ENCODE measurements around the gene SYT6.
"Not testable (repeated sequence)": the region's sequence is repeated elsewhere in the genome, so short reads cannot be mapped to it uniquely, and the experiment has no call there.

Gene SYT6

DNA sequence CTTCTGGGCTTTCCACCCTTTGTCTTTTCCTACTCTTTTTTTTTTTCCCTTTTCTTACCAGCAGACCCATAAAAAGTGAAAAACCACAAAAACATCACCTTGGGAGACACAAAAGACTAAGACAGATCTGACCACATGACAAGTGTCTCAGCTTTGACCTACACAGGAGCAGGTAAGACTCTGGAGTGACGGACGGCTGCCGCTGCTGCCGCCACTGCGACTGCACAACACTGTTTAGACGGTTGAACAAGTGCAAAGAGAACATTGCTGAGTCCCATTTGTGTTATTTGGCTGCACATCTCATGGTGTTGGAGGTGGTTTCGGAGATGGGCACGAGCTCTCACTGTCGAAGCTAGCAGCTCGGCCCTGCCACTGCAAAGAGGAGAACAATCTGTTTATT, 62.0 kb downstream of the SYT6 start:
- no peak for DNase-seq

DNA sequence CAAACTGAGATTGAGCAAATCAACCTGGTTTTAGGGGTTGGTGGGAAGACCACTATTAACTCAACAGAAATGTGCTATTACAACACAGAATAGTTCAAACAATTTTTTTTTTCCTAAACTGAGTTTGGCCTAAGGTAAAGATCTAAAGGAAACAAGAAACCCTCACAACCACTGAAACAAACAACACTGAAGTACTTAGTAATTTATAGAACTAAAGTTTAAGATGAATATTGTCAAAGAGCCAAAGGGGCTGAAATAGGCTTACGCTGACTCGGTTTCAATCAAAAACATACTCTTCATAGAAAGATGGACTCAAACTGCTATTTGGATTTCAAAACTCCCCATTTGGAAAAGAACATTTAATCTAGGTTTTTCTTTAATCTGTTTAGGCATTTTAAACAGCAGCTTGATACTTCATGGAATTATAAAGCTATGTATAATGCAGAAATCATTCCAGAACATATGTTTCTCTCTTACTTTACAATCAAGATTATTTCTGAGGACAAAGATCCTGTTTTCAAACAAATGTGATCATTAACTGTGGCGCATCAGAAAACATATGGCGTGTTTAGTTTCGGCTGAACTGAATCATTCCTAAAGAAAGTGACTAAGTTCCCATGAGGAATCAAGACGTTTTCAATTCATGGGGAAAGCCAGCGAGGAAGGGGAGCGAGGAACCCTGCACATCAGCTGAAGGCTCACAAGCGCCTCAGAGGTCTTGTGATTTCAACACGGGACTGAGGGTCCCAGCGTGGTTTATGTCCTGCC, 62.7 kb downstream of the SYT6 start:
- no peak for DNase-seq

DNA sequence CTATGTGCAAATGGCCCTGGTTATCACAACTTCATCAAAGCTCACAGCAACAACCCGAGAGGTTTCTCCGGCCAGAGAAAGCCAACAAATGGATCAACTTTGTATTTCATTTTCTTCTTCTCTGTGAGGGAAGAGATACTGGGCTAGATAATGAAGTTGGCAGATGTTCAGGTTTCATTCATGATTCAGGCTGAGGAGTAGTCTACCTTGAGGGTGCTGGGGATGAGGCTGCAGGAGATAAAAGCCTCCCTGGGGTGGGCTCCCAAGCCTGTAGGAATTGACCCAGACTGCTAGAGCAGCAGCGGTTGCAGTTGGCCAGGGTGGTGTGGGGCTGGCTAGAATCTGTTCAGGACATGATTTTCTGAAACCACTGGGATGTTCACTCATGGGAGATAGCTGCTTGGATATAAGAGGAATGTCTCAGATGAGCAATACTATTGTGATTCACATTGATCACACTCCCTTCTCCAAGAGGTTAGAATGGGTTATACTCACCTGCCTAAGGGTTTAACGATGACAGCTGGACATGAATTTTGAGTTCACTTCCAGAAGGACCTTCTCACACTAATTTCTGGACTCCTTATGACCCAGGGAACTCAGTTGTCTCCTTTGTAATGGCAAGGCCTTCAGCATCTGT, 64.0 kb downstream of the SYT6 start:
- DNase-seq = no peak

DNA sequence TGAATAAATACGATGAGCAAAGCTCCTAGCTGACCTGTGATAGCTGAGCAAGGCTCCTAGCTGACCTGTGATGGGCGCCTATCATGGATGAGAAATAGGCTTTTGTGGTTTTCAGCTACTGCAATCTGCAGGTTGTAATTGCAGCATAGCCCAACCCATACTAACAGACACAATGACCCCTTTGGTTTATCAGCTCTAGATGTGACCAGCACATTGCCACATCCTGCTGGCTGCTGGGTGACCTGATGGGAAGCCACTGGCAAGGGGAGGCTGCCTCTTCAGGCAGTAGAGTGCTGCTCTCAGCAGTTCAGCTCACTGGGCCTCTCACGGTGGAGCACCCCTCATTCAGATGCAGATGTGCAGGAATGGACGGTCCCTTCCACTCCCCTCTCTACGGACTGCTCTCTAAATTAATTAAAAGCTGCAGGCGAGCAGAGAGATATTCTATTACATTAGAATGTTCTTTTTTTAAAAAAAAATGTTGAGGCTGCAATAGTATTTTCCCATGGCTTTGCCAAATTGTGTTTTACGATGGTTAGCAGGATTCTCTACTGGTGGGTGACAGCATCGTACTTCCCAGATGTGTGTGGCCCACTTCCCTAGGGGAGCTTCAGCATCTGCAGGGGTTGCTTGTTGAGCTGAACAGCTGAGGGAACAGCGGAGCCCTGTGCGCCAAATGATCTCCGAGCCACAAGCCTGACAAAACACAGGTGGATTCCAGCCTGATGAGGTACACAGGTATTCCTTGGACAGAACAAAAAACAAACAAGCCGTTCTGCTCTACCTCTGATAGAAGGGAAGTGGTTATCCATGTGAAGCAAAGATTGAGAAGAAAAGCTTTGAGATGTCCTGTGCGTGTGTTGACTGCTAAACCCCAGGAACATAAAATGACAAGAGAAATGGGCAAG, 65.0 kb downstream of the SYT6 start:
- no peak for DNase-seq

DNA sequence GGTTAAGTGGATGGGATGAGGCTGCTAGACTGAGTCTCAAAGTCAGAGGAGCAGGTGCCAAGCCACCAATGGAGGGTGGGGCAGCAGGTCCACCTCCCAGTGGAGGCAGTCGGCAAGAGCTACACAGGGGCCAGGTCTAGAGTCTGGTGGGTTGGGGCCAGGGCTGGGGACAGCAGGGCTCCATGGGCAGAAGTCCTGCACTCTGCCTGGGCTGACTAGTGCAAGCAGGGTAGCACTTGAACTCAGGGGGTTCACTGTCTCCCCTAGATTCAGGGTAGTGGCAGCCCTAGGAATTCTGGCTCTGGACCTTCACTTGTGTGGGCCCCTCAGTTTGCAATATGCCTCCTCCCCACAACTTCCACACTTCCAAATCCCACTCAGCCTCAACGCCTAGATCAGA, 66.2 kb downstream of the SYT6 start:
- DNase-seq = no peak

DNA sequence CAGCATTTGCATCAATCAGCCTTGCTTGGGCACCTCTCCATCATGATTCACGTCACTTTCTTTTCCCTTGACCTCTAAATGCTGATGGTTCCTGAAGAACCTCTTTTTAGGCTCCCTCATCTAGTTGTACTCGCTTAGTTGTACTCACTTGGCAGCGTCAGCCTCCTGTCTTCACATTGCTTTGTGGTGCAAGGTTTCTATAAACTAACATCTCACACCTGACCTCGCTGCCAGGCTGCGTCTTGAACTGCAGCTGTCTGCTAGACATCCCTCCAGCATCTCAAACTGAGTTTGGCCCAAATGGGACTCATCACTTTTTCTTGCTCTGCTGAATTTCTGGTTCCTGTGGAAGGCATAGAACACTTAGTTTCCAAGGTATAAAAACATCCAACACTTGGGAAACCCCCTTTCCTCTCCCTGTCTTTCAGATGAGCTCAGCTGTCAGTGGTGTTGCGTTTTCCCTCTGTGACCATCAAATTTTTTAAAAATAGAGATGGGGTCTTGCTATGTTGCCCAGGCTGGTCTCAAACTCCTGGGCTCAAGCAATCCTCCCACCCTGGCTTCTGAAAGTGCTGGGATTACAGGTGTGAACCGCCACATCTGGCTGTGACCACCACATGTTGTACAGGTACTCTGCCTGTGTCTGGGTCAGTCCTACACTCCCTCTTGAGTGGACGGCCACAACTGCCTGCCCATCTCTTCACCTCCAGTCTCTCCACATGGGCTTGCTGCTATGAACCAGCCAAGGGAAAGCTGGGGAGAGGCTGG, 66.9 kb downstream of the SYT6 start:
- no peak for DNase-seq

DNA sequence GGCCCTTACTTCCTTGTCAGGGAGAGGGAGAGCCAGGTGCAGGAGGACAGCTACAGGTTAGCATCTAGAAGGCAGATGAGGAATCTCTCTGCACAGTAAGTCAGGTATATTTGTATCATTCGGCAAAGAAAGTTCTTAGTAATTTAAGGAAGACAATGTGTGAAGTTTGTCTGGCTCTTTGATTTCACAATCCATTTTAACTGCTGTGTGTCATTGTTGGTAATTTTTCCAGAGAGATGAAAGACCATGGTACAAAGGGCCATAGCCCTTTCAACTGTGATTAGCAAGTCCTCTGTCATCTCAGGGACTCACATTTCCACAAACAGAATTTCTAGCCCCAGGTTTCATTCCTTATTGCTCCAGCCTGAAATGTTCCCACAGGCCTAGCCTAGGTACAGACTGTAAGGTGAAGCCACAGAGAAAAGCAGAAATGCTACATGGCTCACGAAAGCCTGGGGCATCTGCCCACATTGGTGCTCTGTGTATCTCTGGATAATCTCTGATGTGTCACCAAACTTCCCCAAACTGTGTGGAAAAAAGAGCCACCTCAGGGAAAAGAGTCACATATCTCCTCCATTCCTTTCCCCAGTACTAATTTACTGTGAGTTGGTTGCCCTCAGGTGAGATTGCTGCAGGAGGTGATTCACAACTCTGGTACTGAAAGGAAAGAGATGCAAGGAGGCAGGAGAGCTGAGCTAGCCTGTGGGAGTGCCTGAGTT, 70.6 kb downstream of the SYT6 start:
- no peak for DNase-seq

DNA sequence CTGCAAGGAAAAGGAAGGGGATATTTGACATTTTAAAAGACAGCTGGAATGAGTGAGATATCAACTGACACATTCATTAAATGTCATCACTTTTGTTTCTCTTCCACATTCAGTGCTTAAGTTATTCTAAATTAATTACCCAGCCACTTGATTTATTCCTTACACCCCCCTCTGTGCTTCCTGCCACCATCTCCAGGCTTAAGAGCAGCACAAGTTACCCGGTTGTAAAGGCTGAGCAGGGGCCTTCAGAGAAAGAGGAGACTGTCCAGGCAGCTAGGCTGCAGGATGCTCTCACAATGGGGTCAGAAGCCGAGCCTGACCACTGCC, 71.4 kb downstream of the SYT6 start:
- no peak for DNase-seq

DNA sequence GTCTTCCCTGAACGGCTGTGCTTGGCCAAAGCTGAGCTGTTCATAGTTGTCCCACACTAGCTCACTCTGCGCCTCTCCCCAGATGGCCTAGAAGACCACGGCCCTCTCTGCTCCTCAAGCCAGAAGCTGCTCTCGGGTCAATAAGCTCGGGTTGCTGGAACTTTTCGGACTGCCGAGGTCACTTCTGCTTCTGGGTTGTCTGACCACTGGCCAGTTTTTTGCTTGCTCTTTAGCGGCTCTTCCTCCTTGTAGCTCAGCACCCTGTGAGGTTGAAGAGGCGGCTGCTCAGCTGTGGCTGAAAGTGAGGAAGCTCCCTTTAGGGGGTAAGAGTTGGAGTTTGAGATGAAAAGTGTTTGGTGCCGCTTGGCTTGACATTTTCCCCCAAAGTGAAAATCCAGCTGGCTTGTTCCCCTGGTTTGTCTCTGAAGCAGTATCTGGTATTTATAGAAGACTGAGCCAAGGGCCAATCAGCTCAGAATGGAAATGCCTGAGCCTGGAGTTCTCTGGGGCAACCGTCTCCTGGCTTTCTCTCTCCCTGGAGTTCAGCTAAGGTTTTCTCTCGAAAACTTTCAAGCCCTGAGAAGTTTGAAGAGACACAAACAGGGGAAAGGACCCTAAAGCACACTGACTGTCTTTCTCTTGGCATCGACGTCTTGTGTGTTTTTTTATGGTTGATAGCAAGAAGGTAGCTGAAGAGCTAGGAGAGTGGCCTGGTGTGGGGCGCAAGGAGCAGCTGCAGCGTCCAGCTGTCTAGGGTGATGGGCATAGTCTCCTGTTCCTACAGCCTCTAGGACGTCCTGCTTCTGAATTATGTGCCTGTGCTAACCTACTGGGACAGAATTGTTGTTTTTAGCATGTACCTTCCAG, 72.0 kb downstream of the SYT6 start:
- DNase-seq = no peak

DNA sequence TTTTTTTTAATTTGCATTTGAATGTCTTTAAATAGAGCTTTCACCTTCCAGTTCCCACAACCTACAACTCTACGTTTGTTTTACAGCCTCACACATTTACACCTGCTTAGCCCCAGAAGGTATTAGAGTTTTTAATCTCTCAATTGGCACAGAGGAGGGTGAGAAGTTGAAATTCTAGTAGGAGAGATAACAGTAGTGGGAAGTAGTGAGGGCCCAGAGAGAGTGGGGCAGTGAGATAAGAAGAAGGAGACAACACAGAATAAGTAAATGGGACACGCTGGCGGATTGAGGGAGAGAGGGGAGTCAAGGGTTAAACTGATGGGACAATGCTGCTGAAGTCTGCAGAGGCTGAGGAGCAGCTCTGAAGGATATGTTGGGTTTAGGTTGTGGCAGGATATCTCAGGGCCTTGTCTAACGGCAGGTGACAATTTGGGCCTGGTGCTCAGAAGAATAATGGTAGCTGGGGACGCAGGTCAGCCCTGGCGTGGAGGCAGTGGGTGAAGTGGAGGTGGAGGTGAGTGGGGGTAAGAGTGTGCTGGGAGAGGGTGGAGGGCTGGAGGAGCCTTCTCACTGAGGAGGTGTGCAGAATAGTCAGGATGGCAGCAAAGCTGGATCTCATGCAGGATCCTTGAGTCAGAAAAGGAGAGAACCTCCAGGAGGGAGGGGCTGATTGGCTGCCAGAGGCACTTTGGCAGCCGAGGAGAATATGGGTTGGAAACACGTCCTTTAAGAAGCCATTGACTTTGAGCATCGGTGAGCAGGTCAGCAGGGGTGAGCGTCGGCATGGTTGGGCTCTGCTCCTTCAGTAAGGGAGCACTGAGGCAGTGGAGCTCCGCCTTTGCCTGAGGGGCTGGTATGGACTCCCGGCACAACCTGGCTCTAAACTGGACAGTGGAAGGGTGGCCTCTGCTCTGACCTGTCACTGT, 72.9 kb downstream of the SYT6 start:
- DNase-seq = no peak

DNA sequence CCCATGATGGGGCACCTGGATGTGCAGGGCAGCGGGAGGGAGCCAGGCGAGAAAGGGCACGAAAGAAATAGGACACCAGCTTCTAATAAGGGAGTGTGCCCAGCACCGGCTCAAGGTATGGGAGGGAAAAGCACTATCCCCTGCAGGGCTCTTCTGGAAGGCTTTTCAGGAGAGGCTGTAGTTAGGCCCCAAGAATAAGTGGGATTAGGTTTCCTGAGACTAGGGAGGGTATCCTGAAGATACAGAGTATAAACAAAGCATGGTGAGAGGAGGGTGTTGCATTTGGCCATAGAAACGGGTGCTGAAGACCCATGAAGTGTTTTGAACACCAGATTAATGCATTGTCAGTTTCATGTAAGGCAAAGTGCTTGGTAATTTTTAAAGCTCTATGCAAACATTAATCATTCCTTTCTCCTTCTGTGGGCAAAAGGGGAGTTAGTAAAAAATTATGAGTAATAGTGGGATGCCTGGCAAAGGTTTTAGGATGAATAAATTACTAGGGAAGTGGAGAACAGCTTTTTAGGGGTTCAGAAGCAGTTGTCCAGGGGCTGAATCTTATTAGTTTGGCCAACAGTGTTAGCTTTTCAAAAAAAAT, 74.0 kb downstream of the SYT6 start:
- no peak for DNase-seq

DNA sequence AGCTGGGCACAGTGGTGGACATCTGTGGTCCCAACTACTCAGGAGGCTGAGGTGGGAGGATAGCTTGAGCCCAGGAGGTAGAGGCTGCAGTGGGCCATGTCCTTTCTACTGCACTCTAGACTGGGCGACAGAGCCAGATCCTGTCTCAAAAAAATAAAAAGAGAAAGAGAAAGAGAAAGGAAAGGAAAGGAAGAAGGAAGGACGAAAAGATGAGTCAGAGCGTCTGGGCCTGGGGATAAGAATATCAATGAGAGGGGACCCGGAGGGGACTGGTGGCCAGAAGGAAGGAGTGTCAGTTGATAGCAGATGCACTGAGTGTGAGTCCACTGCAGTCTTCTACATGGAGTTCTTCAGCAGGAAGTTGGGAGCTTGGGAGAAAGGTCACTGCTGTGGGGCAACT, 75.6 kb downstream of the SYT6 start:
- no peak for DNase-seq

DNA sequence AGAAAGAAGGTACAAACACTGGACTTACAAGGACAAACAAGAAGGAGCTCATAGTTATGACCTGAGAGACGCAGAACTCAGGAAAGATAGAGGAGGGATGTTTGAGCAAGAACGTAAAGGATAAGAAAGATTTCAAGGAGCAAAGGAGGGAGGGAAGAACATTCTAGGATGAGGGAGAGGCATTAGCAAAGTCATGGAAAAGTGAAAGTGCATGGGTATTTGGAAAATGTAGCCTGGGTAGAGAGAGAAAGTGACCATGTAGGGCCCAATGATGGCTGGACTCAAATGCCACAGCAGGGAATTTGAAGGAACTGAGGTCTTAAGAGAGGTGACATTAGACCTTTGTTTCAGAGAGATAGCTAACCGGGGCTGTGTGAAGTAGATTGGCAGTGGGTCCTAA, 76.5 kb downstream of the SYT6 start:
- DNase-seq = no peak

DNA sequence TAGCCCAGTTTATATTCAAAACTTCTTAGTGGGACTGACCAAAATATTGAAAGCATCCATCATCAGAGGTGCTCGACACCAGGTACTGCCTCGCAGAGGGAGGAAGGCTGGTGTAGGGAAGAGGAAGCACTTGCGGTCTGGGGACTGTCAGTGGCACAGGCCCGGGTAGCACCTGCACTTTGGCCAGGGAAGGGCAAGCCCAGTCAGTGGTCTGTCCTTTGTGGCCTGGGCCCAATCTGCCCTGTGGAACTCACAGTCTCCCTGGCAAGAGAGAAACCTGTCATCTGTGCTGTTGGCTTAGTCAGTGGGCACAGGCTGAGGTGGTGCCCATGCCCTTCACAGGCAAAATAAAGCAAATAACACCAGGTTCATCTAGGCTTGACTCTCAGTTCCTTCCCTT, 77.4 kb downstream of the SYT6 start:
- no peak for DNase-seq

DNA sequence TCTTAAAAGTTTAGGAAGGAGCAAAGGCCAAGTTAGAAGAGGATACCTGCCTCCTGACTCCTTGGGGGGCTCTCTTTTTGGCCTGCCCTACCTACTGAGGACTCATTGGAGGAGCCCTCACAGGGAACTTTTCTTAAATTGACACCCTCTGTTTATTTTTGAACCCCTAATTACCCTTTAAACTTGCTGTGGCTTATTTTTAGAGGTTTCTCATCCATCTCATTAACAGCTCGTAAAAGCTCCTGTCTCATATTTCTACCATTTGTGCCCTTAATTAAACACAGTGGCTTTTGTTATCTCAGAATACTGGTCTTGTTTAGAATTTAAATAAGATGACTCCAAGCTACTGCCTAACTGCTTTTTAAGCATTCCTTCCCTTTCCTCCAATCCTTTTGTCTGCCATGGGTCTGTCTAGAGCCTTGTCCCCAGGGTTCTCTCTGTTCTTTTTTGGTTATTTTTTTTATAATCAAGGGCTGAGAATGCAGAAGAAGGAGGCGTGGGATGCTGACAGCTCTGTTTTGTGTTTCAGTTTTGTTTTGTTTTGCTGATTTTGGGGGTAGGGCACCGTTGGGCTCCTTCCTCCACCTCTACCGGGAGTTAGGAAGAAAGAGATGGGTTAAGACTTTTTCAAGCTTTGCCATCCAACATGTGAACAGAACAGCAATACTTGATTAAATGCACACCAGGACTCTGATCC, 78.0 kb downstream of the SYT6 start:
- no peak for DNase-seq

DNA sequence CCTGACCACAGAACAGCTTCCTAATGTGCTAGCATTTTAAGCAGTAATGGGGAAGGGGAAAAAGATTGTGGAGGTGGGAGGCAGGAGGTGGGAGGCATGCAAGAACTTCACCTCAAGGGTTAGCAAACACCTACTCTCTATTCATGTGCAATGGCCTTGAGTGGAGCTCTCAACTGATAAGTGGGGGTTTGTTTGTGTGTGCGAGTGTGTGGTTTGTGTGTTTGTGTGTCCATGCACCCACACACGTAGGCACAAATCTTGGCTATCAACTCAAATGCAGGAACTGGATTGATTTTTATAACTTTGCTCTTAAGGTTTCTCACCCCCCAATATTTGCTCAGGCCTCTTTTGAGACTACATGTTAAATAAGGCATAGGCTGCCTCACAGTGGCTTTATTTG, 78.6 kb downstream of the SYT6 start:
- DNase-seq = no peak

DNA sequence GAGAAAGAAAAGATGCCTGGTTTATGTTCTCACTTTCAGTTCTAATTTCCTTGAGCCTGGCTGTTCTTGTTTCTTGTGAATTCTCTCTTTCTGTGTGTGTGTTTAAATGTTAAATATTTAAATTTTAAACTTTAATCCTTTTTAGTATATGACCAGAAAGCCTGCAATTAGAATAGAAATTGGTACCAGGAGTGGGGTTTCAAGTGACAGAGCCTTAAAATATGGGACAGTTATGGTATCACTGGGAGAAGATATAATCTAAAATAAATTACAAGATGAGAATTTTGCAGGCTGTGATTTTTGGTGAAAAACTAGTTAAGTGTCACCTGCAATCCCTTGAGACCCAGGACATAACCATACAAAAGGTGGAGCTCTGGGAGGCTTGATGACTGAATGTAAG, 81.4 kb downstream of the SYT6 start:
- DNase-seq = no peak

DNA sequence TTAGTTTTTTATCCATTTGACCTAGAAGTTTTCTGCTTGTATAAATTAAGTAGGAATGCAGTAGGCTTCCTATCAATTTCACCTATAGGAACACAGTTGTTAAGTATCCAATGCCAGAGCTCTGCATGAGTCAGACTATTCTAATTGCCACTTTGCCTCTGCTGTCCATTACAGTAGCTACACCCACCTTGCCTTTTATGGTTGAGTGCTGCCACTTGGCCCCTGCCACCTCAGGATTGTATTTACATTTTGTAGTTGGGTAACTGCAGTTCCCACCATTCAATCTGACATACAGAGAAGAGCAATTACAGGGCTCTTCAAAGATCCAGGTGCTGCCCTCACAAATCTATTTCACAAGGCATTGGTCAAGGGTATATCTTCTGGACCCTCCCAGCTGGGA, 83.9 kb downstream of the SYT6 start:
- not testable (repeated sequence) for DNase-seq

DNA sequence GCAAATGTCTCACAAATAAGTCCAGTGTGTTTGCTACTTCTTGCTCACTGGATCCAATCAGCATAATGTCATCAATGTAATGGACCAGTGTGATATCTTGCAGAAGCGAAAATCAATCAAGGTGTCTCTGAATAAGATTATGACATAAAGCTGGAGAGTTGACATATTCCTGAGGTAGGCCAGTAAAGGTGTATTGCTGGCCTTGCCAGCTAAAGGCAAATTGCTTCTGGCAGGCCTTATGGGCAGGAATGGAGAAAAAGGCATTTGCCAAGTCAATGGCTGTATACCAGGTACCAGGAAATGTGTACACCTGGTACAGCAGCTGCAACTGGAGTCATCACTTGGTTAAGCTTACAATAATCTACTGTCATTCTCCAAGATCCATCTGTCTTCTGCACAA, 85.0 kb downstream of the SYT6 start:
- not testable (repeated sequence) for DNase-seq
